ENCODE data around the gene PCBP3. TPM values are rescaled to one million over a fixed set of nuclear protein-coding genes. Genes with fewer than 3 reads are reported as not detected.

PCBP3 gene
- polyA plus RNA-seq, 1 donor (not counting 4 experiments of a cell fraction or from before 2014, with no cell fraction given) = 0.25 TPM

- no peak overlapping the region for H3K27ac ChIP-seq (ENCODE audit: control insufficient read depth, insufficient read depth, low read length)
- no peaks in the 10 kb centered on the region for H4K20me1 ChIP-seq (ENCODE audit: control insufficient read depth, extremely low read depth, insufficient read depth, low read length)
- H3K27me3 ChIP-seq (ENCODE audit: control insufficient read depth, extremely low read depth, insufficient read depth, low read length) = no peaks in the 10 kb centered on the region
- no peak for DNase-seq (ENCODE audit: low read depth, low spot score)
- no peak overlapping the region for H3K4me2 ChIP-seq (ENCODE audit: control insufficient read depth, extremely low read depth, insufficient read depth, low read depth, low read length)
- no peaks in the 10 kb centered on the region for H3K79me2 ChIP-seq (ENCODE audit: control insufficient read depth, insufficient read depth, low read length)
- H3K4me1 ChIP-seq (ENCODE audit: control insufficient read depth, extremely low read depth, insufficient read depth, low read length) = no peaks in the 10 kb centered on the region
- no peaks in the 10 kb centered on the region for H3K36me3 ChIP-seq (ENCODE audit: control insufficient read depth in 2 of 2, extremely low read depth in 1 of 2, insufficient read depth in 2 of 2, low read length in 2 of 2)
- dilution Hi-C loops (cut with MboI; ENCODE audit: extremely low pct_ligation_motif_present, low sequenced_read_pairs) = no loop called here
- H2AFZ ChIP-seq (ENCODE audit: control insufficient read depth, low read length) = no peak overlapping the region
- no peak for FAIRE-seq
- H3K9me3 ChIP-seq (ENCODE audit: control insufficient read depth, low read depth, low read length) = no peaks in the 10 kb centered on the region
- no peak overlapping the region for H3K9ac ChIP-seq (ENCODE audit: control insufficient read depth, extremely low read depth, insufficient read depth, low read length)
- no peak overlapping the region for H3K4me3 ChIP-seq (ENCODE audit: control insufficient read depth in 2 of 3, extremely low read depth in 1 of 3, insufficient read depth in 2 of 3, low read depth in 1 of 3, low read length in 3 of 3)
- no peaks in the 10 kb centered on the region for H3K9me1 ChIP-seq (ENCODE audit: control insufficient read depth, extremely low read depth, insufficient read depth, low read length)
- TF ChIP-seq CTCF (optimal IDR thresholded peaks at IDR 0.05 in 1 of 3, IDR thresholded peaks at IDR 0.05 in 1 of 3, conservative IDR thresholded peaks at IDR 0.05 in 1 of 3; ENCODE audit: extremely low read depth in 1 of 3, insufficient read depth in 2 of 3, low read length in 3 of 3) (no peak), EZH2 (IDR thresholded peaks at IDR 0.05; ENCODE audit: low read length) (no peak)
These were observed 270.9 kb downstream of the PCBP3 start for GRCh38 chr21:45914321-45914845.

- no peak for TF ChIP-seq CTCF (optimal IDR thresholded peaks at IDR 0.05 in 1 of 3, IDR thresholded peaks at IDR 0.05 in 1 of 3, conservative IDR thresholded peaks at IDR 0.05 in 1 of 3; ENCODE audit: extremely low read depth in 1 of 3, insufficient read depth in 2 of 3, low read length in 3 of 3)
- TF ChIP-seq EZH2 (IDR thresholded peaks at IDR 0.05; ENCODE audit: low read length) = no peak
- dilution Hi-C loops (cut with MboI; ENCODE audit: extremely low pct_ligation_motif_present, low sequenced_read_pairs) = no loop called here
- Histone ChIP-seq H3K9me1 (ENCODE audit: control insufficient read depth, extremely low read depth, insufficient read depth, low read length) (no peaks in the 10 kb centered on the region), H3K36me3 (ENCODE audit: control insufficient read depth in 2 of 2, extremely low read depth in 1 of 2, insufficient read depth in 2 of 2, low read length in 2 of 2) (no peaks in the 10 kb centered on the region), H3K4me2 (ENCODE audit: control insufficient read depth, extremely low read depth, insufficient read depth, low read depth, low read length) (no peak overlapping the region), H3K4me1 (ENCODE audit: control insufficient read depth, extremely low read depth, insufficient read depth, low read length) (no peaks in the 10 kb centered on the region), H3K4me3 (ENCODE audit: control insufficient read depth in 2 of 3, extremely low read depth in 1 of 3, insufficient read depth in 2 of 3, low read depth in 1 of 3, low read length in 3 of 3) (no peak overlapping the region), H4K20me1 (ENCODE audit: control insufficient read depth, extremely low read depth, insufficient read depth, low read length) (no peaks in the 10 kb centered on the region), H2AFZ (ENCODE audit: control insufficient read depth, low read length) (no peak overlapping the region), H3K9me3 (ENCODE audit: control insufficient read depth, low read depth, low read length) (no peaks in the 10 kb centered on the region), H3K27me3 (ENCODE audit: control insufficient read depth, extremely low read depth, insufficient read depth, low read length) (no peaks in the 10 kb centered on the region), H3K79me2 (ENCODE audit: control insufficient read depth, insufficient read depth, low read length) (no peaks in the 10 kb centered on the region), H3K27ac (ENCODE audit: control insufficient read depth, insufficient read depth, low read length) (no peak overlapping the region), H3K9ac (ENCODE audit: control insufficient read depth, extremely low read depth, insufficient read depth, low read length) (no peak overlapping the region)
- no peak for DNase-seq (ENCODE audit: low read depth, low spot score)
- FAIRE-seq = no peak
These were observed 272.7 kb downstream of the PCBP3 start for GRCh38 chr21:45916011-45916840.
